Measurements from ENCODE around the gene CKS1B. TPM values are rescaled to one million over a fixed set of nuclear protein-coding genes. Genes with fewer than 3 reads are reported as not detected.

The CKS1B gene
- total and polyA plus RNA-seq, 4 donors = 19.3 to 58.9 (median 32.2) TPM

GRCh38 chr1:154960446-154961136 lies 13.9 kb upstream of the CKS1B start:
- Histone ChIP-seq H3K27me3 (ENCODE audit: control insufficient read depth in 1 of 2, insufficient read depth in 2 of 2, low read length in 1 of 2) (no peaks in the 10 kb centered on the region), H3K4me1 (ENCODE audit: control insufficient read depth in 1 of 2, insufficient read depth in 2 of 2, low read length in 2 of 2) (no peaks in the 10 kb centered on the region), H3K9me3 (ENCODE audit: control insufficient read depth, low read length) (no peaks in the 10 kb centered on the region), H3K27ac (ENCODE audit: low read depth in 1 of 2, low read length in 2 of 2) (no peak overlapping the region), H3K36me3 (ENCODE audit: control insufficient read depth in 1 of 2, insufficient read depth in 2 of 2, low read length in 1 of 2) (peaks cover 0 to 10% of the 10 kb centered on the region in 2 donors), H3K4me3 (ENCODE audit: low read length in 2 of 2) (peak overlapping the region; percentile 29 to 72)
- intact Hi-C loops (cut with DNase I) = no loop called here
- ATAC-seq (ENCODE audit: low FRiP score) = no peak
- peak in 1 of 2 donors; percentile 14 for DNase-seq
- 45 to 49% methylated on average over 10 of the region's 10 CpGs for WGBS, 2 donors

- peaks cover 0 to 12% of the 10 kb centered on the region in 2 donors for H3K36me3 ChIP-seq (ENCODE audit: control insufficient read depth in 1 of 2, insufficient read depth in 2 of 2, low read length in 1 of 2)
- intact Hi-C loops (cut with DNase I) = loop anchor here in 1 of 2 donors (2.0 kb wide), 1 partner anchor 37 kb away; no protein-coding TSS in a partner anchor
- H3K9me3 ChIP-seq (ENCODE audit: control insufficient read depth, low read length) = no peaks in the 10 kb centered on the region
- DNase-seq = peak; percentile 86 to 95
- no peaks in the 10 kb centered on the region for H3K4me1 ChIP-seq (ENCODE audit: control insufficient read depth in 1 of 2, insufficient read depth in 2 of 2, low read length in 2 of 2)
- WGBS, 2 donors = 1% methylated on average over 70 to 93 of the region's 93 CpGs
- H3K4me3 ChIP-seq (ENCODE audit: low read length in 2 of 2) = peak within 1 kb of the TSS; percentile 29 to 72
- no peaks in the 10 kb centered on the region for H3K27me3 ChIP-seq (ENCODE audit: control insufficient read depth in 1 of 2, insufficient read depth in 2 of 2, low read length in 1 of 2)
- ATAC-seq (ENCODE audit: low FRiP score) = peak; percentile 92
- peak within 1 kb of the TSS; percentile 12 to 70 for H3K27ac ChIP-seq (ENCODE audit: low read depth in 1 of 2, low read length in 2 of 2)
Observed at GRCh38 chr1:154961207-154962155, 13.0 kb upstream of the CKS1B start, which contains the start of gene PYGO2. TSS of gene PYGO2 (minus strand) at chr1:154961782. CDS start at chr1:154961576, 206 bp downstream.

GRCh38 chr1:154962156-154962749 lies 12.2 kb upstream of the CKS1B start:
- WGBS, 2 donors = 2% methylated on average over 25 of the region's 25 CpGs
- Histone ChIP-seq H3K4me1 (ENCODE audit: control insufficient read depth in 1 of 2, insufficient read depth in 2 of 2, low read length in 2 of 2) (no peaks in the 10 kb centered on the region), H3K4me3 (ENCODE audit: low read length in 2 of 2) (peak overlapping the region; percentile 29 to 72), H3K9me3 (ENCODE audit: control insufficient read depth, low read length) (no peaks in the 10 kb centered on the region), H3K36me3 (ENCODE audit: control insufficient read depth in 1 of 2, insufficient read depth in 2 of 2, low read length in 1 of 2) (peaks cover 0 to 12% of the 10 kb centered on the region in 2 donors), H3K27me3 (ENCODE audit: control insufficient read depth in 1 of 2, insufficient read depth in 2 of 2, low read length in 1 of 2) (no peaks in the 10 kb centered on the region), H3K27ac (ENCODE audit: low read depth in 1 of 2, low read length in 2 of 2) (peak overlapping the region; percentile 12 to 70)
- ATAC-seq (ENCODE audit: low FRiP score) (peak; percentile 2), DNase-seq (peak in 1 of 2 donors; percentile 48)
- intact Hi-C loops (cut with DNase I) = loop anchor here in 1 of 2 donors (2.0 kb wide), 1 partner anchor 37 kb away; no protein-coding TSS in a partner anchor

- intact Hi-C loops (cut with DNase I) = loop anchor here in 1 of 2 donors (2.0 kb wide), 1 partner anchor 36 kb away; no protein-coding TSS in a partner anchor
- no peak overlapping the region for H3K4me3 ChIP-seq (ENCODE audit: low read length in 2 of 2)
Observed at GRCh38 chr1:154962795-154963330, 11.6 kb upstream of the CKS1B start.

GRCh38 chr1:154963643-154964042 lies 10.8 kb upstream of the CKS1B start:
- H3K27ac ChIP-seq (ENCODE audit: low read depth in 1 of 2, low read length in 2 of 2) = no peak overlapping the region
- ATAC-seq (ENCODE audit: low FRiP score) (no peak), DNase-seq (no peak)
- H3K4me3 ChIP-seq (ENCODE audit: low read length in 2 of 2) = no peak overlapping the region
- H3K36me3 ChIP-seq (ENCODE audit: control insufficient read depth in 1 of 2, insufficient read depth in 2 of 2, low read length in 1 of 2) = peaks cover 0 to 15% of the 10 kb centered on the region in 2 donors
- intact Hi-C loops (cut with DNase I) = loop anchor here in 1 of 2 donors (2.0 kb wide), 1 partner anchor 35 kb away; no protein-coding TSS in a partner anchor
- H3K9me3 ChIP-seq (ENCODE audit: control insufficient read depth, low read length) = no peaks in the 10 kb centered on the region
- no peaks in the 10 kb centered on the region for H3K27me3 ChIP-seq (ENCODE audit: control insufficient read depth in 1 of 2, insufficient read depth in 2 of 2, low read length in 1 of 2)
- no peaks in the 10 kb centered on the region for H3K4me1 ChIP-seq (ENCODE audit: control insufficient read depth in 1 of 2, insufficient read depth in 2 of 2, low read length in 2 of 2)
- 73 to 74% methylated on average over 8 of the region's 8 CpGs for WGBS, 2 donors

More at GRCh38 chr1:154962795-154963330, 11.6 kb upstream of the CKS1B start:
- Histone ChIP-seq H3K9me3 (ENCODE audit: control insufficient read depth, low read length) (no peaks in the 10 kb centered on the region), H3K27ac (ENCODE audit: low read depth in 1 of 2, low read length in 2 of 2) (no peak overlapping the region), H3K36me3 (ENCODE audit: control insufficient read depth in 1 of 2, insufficient read depth in 2 of 2, low read length in 1 of 2) (peaks cover 0 to 13% of the 10 kb centered on the region in 2 donors), H3K27me3 (ENCODE audit: control insufficient read depth in 1 of 2, insufficient read depth in 2 of 2, low read length in 1 of 2) (no peaks in the 10 kb centered on the region), H3K4me1 (ENCODE audit: control insufficient read depth in 1 of 2, insufficient read depth in 2 of 2, low read length in 2 of 2) (no peaks in the 10 kb centered on the region)
- DNase-seq (peak in 1 of 2 donors; percentile 43), ATAC-seq (ENCODE audit: low FRiP score) (no peak)
- 38 to 49% methylated on average over 6 of the region's 6 CpGs for WGBS, 2 donors

- intact Hi-C loops (cut with DNase I) = no loop called here
- no peaks in the 10 kb centered on the region for H3K9me3 ChIP-seq (ENCODE audit: control insufficient read depth, low read length)
- no peak for ATAC-seq (ENCODE audit: low FRiP score)
- DNase-seq = no peak
- H3K4me3 ChIP-seq (ENCODE audit: low read length in 2 of 2) = no peak overlapping the region
- WGBS, 2 donors = 91 to 95% methylated on average over 6 of the region's 6 CpGs
- H3K27ac ChIP-seq (ENCODE audit: low read depth in 1 of 2, low read length in 2 of 2) = no peak overlapping the region
- H3K27me3 ChIP-seq (ENCODE audit: control insufficient read depth in 1 of 2, insufficient read depth in 2 of 2, low read length in 1 of 2) = no peaks in the 10 kb centered on the region
- H3K4me1 ChIP-seq (ENCODE audit: control insufficient read depth in 1 of 2, insufficient read depth in 2 of 2, low read length in 2 of 2) = no peaks in the 10 kb centered on the region
- peaks cover 0 to 15% of the 10 kb centered on the region in 2 donors for H3K36me3 ChIP-seq (ENCODE audit: control insufficient read depth in 1 of 2, insufficient read depth in 2 of 2, low read length in 1 of 2)
Observed at GRCh38 chr1:154964359-154964758, 10.1 kb upstream of the CKS1B start.

GRCh38 chr1:154966111-154966510 lies 8.4 kb upstream of the CKS1B start:
- ATAC-seq (ENCODE audit: low FRiP score) (no peak), DNase-seq (no peak)
- no peak overlapping the region for H3K4me3 ChIP-seq (ENCODE audit: low read length in 2 of 2)
- WGBS, 2 donors = 81 to 85% methylated on average over 7 of the region's 7 CpGs
- H3K27ac ChIP-seq (ENCODE audit: low read depth in 1 of 2, low read length in 2 of 2) = no peak overlapping the region
- intact Hi-C loops (cut with DNase I) = loop anchor here in 1 of 2 donors (5.0 kb wide), 1 partner anchor 51 kb away; no protein-coding TSS in a partner anchor
- no peaks in the 10 kb centered on the region for H3K4me1 ChIP-seq (ENCODE audit: control insufficient read depth in 1 of 2, insufficient read depth in 2 of 2, low read length in 2 of 2)
- H3K9me3 ChIP-seq (ENCODE audit: control insufficient read depth, low read length) = no peaks in the 10 kb centered on the region
- H3K27me3 ChIP-seq (ENCODE audit: control insufficient read depth in 1 of 2, insufficient read depth in 2 of 2, low read length in 1 of 2) = no peaks in the 10 kb centered on the region
- H3K36me3 ChIP-seq (ENCODE audit: control insufficient read depth in 1 of 2, insufficient read depth in 2 of 2, low read length in 1 of 2) = peaks cover 0 to 15% of the 10 kb centered on the region in 2 donors
